ENCODE measurements around the gene ARSB. TPM values are rescaled to one million over a fixed set of nuclear protein-coding genes. Genes with fewer than 3 reads are reported as not detected.

ARSB gene
- total and polyA plus RNA-seq, 2 donors (not counting 1 experiment from before 2014, with no cell fraction given) = 10.1 to 27.7 TPM

DNA sequence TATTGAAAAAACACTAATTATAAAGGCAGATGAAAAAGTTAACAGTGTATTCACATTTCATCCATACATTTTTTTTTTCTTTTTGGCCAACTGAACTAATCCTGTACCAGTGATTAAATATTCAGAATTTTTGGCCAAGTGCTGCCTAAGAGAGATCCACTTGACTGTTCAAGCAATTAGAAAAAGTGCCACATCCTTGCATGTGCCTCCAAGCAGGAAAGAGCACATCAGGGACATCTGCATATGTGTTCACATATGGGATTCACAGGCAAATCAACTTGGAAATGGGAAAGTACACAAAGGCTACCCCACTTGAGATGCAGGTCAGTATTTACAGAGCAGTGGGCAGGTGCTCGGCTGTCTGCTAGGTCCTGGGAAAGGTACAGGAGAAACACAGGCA is 173.2 kb downstream of the ARSB start:
- H3K4me1 ChIP-seq (ENCODE audit: control insufficient read depth, extremely low read depth, insufficient read depth, low read length) = peaks cover under 1% of the 10 kb centered on the region
- H3K27me3 ChIP-seq (ENCODE audit: control insufficient read depth, insufficient read depth, low read length) = no peaks in the 10 kb centered on the region
- no peak overlapping the region for H3K4me2 ChIP-seq (ENCODE audit: extremely low read depth, insufficient read depth, low read length)
- no peaks in the 10 kb centered on the region for H3K79me2 ChIP-seq (ENCODE audit: control insufficient read depth, insufficient read depth, low read length)
- no peak overlapping the region for H3K4me3 ChIP-seq (replicated peaks in 1 of 4; ENCODE audit: control extremely low read depth in 1 of 4, insufficient read depth in 1 of 4, low read depth in 3 of 4, low read length in 4 of 4)
- TF ChIP-seq CTCF (conservative IDR thresholded peaks at IDR 0.05 in 1 of 2, IDR thresholded peaks at IDR 0.05 in 1 of 2; ENCODE audit: low read depth in 1 of 2, low read length in 2 of 2) (no peak), EZH2 (IDR thresholded peaks at IDR 0.05; ENCODE audit: low read length, missing control alignments) (no peak)
- H3K27ac ChIP-seq (ENCODE audit: insufficient read depth, low read length) = no peak overlapping the region
- no peak overlapping the region for H3K9ac ChIP-seq (ENCODE audit: insufficient read depth, low read length)
- no peak for DNase-seq (ENCODE audit: low read depth in 2 of 2)
- no peaks in the 10 kb centered on the region for H3K9me3 ChIP-seq (ENCODE audit: control insufficient read depth, insufficient read depth, low read depth, low read length)
- no peak overlapping the region for H2AFZ ChIP-seq (ENCODE audit: low read length)
- no peaks in the 10 kb centered on the region for H4K20me1 ChIP-seq (ENCODE audit: control insufficient read depth, extremely low read depth, insufficient read depth, low read length)
- H3K36me3 ChIP-seq (ENCODE audit: control insufficient read depth, insufficient read depth, low read length) = no peaks in the 10 kb centered on the region

DNA sequence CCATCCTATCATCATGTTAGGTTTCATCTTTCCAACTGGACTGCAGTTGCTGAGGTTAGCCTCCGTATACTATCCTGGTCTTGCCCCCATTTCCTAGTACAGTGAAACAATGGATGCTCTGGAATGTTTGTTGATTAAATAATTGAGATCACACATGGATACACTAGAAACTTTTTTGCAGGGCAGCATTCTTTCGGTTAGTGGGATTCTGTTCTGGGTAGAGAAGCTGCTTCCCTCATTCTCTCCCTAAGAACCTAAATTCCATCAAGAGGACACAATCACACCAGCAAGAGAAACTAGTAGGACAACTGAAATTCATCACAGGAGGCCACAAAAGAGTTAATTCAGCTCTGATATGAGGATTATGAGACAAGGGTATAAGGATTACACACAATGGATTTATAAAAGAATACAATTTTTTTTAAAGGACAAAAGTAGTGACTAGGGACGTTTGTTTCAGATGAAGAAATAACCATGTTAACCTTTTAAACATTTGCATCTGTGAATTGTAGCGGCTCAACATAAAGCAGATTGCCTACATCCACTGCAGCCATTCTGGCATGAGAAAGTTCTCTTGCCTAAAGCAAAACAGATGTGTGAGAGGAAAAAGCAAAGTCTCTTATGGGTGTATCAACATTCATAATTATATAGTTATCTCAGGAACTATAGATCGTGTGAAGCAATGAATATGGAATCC is 173.8 kb downstream of the ARSB start:
- H3K27me3 ChIP-seq (ENCODE audit: control insufficient read depth, insufficient read depth, low read length) = no peaks in the 10 kb centered on the region
- H3K9ac ChIP-seq (ENCODE audit: insufficient read depth, low read length) = no peak overlapping the region
- no peaks in the 10 kb centered on the region for H3K9me3 ChIP-seq (ENCODE audit: control insufficient read depth, insufficient read depth, low read depth, low read length)
- H3K4me2 ChIP-seq (ENCODE audit: extremely low read depth, insufficient read depth, low read length) = no peak overlapping the region
- no peak for DNase-seq (ENCODE audit: low read depth in 2 of 2)
- H3K4me3 ChIP-seq (replicated peaks in 1 of 4; ENCODE audit: control extremely low read depth in 1 of 4, insufficient read depth in 1 of 4, low read depth in 3 of 4, low read length in 4 of 4) = no peak overlapping the region
- H4K20me1 ChIP-seq (ENCODE audit: control insufficient read depth, extremely low read depth, insufficient read depth, low read length) = no peaks in the 10 kb centered on the region
- H2AFZ ChIP-seq (ENCODE audit: low read length) = no peak overlapping the region
- H3K4me1 ChIP-seq (ENCODE audit: control insufficient read depth, extremely low read depth, insufficient read depth, low read length) = peaks cover 7% of the 10 kb centered on the region
- no peaks in the 10 kb centered on the region for H3K36me3 ChIP-seq (ENCODE audit: control insufficient read depth, insufficient read depth, low read length)
- no peak overlapping the region for H3K27ac ChIP-seq (ENCODE audit: insufficient read depth, low read length)
- TF ChIP-seq CTCF (conservative IDR thresholded peaks at IDR 0.05 in 1 of 2, IDR thresholded peaks at IDR 0.05 in 1 of 2; ENCODE audit: low read depth in 1 of 2, low read length in 2 of 2) (no peak), EZH2 (IDR thresholded peaks at IDR 0.05; ENCODE audit: low read length, missing control alignments) (no peak)
- H3K79me2 ChIP-seq (ENCODE audit: control insufficient read depth, insufficient read depth, low read length) = no peaks in the 10 kb centered on the region

GRCh38 chr5:78810098-78810920 is 174.8 kb downstream of the ARSB start:
- no peaks in the 10 kb centered on the region for H3K36me3 ChIP-seq (ENCODE audit: control insufficient read depth, insufficient read depth, low read length)
- H2AFZ ChIP-seq (ENCODE audit: low read length) = no peak overlapping the region
- no peak for TF ChIP-seq CTCF (conservative IDR thresholded peaks at IDR 0.05 in 1 of 2, IDR thresholded peaks at IDR 0.05 in 1 of 2; ENCODE audit: low read depth in 1 of 2, low read length in 2 of 2)
- no peak for TF ChIP-seq EZH2 (IDR thresholded peaks at IDR 0.05; ENCODE audit: low read length, missing control alignments)
- H3K4me1 ChIP-seq (ENCODE audit: control insufficient read depth, extremely low read depth, insufficient read depth, low read length) = peaks cover 11% of the 10 kb centered on the region
- H3K79me2 ChIP-seq (ENCODE audit: control insufficient read depth, insufficient read depth, low read length) = no peaks in the 10 kb centered on the region
- no peak overlapping the region for H3K9ac ChIP-seq (ENCODE audit: insufficient read depth, low read length)
- no peak overlapping the region for H3K4me2 ChIP-seq (ENCODE audit: extremely low read depth, insufficient read depth, low read length)
- H3K9me3 ChIP-seq (ENCODE audit: control insufficient read depth, insufficient read depth, low read depth, low read length) = no peaks in the 10 kb centered on the region
- H3K27me3 ChIP-seq (ENCODE audit: control insufficient read depth, insufficient read depth, low read length) = no peaks in the 10 kb centered on the region
- H3K4me3 ChIP-seq (replicated peaks in 1 of 4; ENCODE audit: control extremely low read depth in 1 of 4, insufficient read depth in 1 of 4, low read depth in 3 of 4, low read length in 4 of 4) = no peak overlapping the region
- H4K20me1 ChIP-seq (ENCODE audit: control insufficient read depth, extremely low read depth, insufficient read depth, low read length) = no peaks in the 10 kb centered on the region
- peak in 1 of 2 donors; percentile 31 for DNase-seq (ENCODE audit: low read depth in 2 of 2)
- no peak overlapping the region for H3K27ac ChIP-seq (ENCODE audit: insufficient read depth, low read length)
